K562 (cell line): ENCODE measurements around the gene UTP15. TPM values are rescaled to one million over a fixed set of nuclear protein-coding genes. Genes with fewer than 3 reads are reported as not detected.

ENCODE experiments used
- ATAC-seq: fragments of 200-7000 bp; cut with Tn5 transposase; 3 replicates; pipeline ENCODE4 v1.9.1; 2020; ENCODE audit warnings: moderate library complexity
- BruUV-seq: library from RNA; stranded (reverse); fragments of 400-500 nt; replicated peaks from 2 replicates; lab custom pipeline; 2021; lab: Mats Ljungman, UMichigan
- CTCF ChIA-PET: fragments of 300-600 bp; formaldehyde crosslinking; extraction: SDS; loops from one replicate; lab custom pipeline; 2021; ENCODE audit warnings: low intra/inter-chr PET ratio; lab: Yijun Ruan, JAX
- POLR2A ChIA-PET: fragments of 300-600, 350-650 bp; sonication (Branson Sonifier 250); formaldehyde crosslinking; extraction: SDS; loops from one replicate; lab custom pipeline; 2021; ENCODE audit warnings: antibody characterized with exemption, inconsistent platforms; lab: Yijun Ruan, JAX
- DNase-seq, 4 experiments: peaks; one replicate each; pipeline versions ENCODE4 v3.0.0 to v3.0.0-alpha.2; 2011 to 2018; ENCODE audit warnings: low spot score in 3 of 4, mixed read lengths in 3 of 4; ENCODE audit errors: extremely low read depth in 1 of 4
- FAIRE-seq: peaks from 2 replicates; lab custom pipeline; 2011; peaks lifted over from hg19 to GRCh38; lab: Jason Lieb, UNC
- H2AFZ ChIP-seq: 2 replicates; pipeline ENCODE4 v1.6.0; 2011; ENCODE audit warnings: low read depth, low read length, control low read depth, inconsistent platforms
- H3K27ac ChIP-seq: fragments of 200-600 bp; 3 replicates; pipeline ENCODE4 v1.8.0; 2011; ENCODE audit warnings: low read depth, mild to moderate bottlenecking, control low read depth, inconsistent platforms, low read length, moderate library complexity, mixed read lengths; ENCODE audit errors: extremely low read depth
- H3K27me3 ChIP-seq, 2 experiments: fragments of 300-600 bp in 1 of 2; 2 replicates in 1 of 2; 3 replicates in 1 of 2; pipeline versions ENCODE4 v1.6.0 to v1.8.0; 2011; ENCODE audit warnings: inconsistent platforms in 2 of 2, low read length in 2 of 2, mild to moderate bottlenecking in 1 of 2, mixed read lengths in 1 of 2, moderate library complexity in 1 of 2; ENCODE audit not compliant: control insufficient read depth in 2 of 2, insufficient read depth in 2 of 2
- H3K36me3 ChIP-seq: fragments of 300-600 bp; 3 replicates; pipeline ENCODE4 v1.8.0; 2011; ENCODE audit warnings: mild to moderate bottlenecking, low read length, inconsistent platforms; ENCODE audit not compliant: control insufficient read depth, insufficient read depth
- H3K4me1 ChIP-seq, 2 experiments: fragments of 200-600 bp in 1 of 2; replicated peaks in 1 of 2; 2 replicates in 1 of 2; 3 replicates in 1 of 2; pipeline versions ENCODE4 v1.5.1 to v1.8.0; 2011; ENCODE audit warnings: inconsistent platforms in 2 of 2, low read length in 2 of 2, mild to moderate bottlenecking in 1 of 2, mixed read lengths in 1 of 2, moderate library complexity in 1 of 2; ENCODE audit not compliant: control insufficient read depth in 2 of 2, insufficient read depth in 2 of 2
- H3K4me2 ChIP-seq: 2 replicates; pipeline ENCODE4 v1.6.1; 2011; ENCODE audit warnings: low read length, control low read depth, inconsistent platforms, mixed read lengths; ENCODE audit not compliant: insufficient read depth
- H3K4me3 ChIP-seq: fragments of 200-600 bp; sonication (generic), shearing (Covaris generic); 2 replicates; pipeline ENCODE4 v1.5.1; 2016; ENCODE audit warnings: control low read depth, inconsistent platforms
- H3K79me2 ChIP-seq: fragments of 200-600 bp; 3 replicates; pipeline ENCODE4 v1.8.0; 2011; ENCODE audit warnings: low read length, inconsistent platforms; ENCODE audit not compliant: control insufficient read depth, insufficient read depth
- H3K9ac ChIP-seq, 2 experiments: 2 replicates each; pipeline versions ENCODE4 v1.6.0 to v1.6.1; 2011; ENCODE audit warnings: low read depth in 2 of 2, low read length in 2 of 2, control low read depth in 1 of 2, inconsistent platforms in 1 of 2, mild to moderate bottlenecking in 1 of 2, mixed read lengths in 1 of 2; ENCODE audit not compliant: insufficient read depth in 1 of 2
- H3K9me1 ChIP-seq: one replicate; pipeline ENCODE4 v1.6.0; 2011; ENCODE audit warnings: inconsistent platforms, mild to moderate bottlenecking, low read length, moderate library complexity; ENCODE audit not compliant: control insufficient read depth, insufficient read depth
- H3K9me3 ChIP-seq: replicated peaks from 2 replicates; pipeline ENCODE4 v1.5.1; 2011; ENCODE audit warnings: low read depth, low read length, inconsistent platforms; ENCODE audit not compliant: control insufficient read depth, insufficient read depth
- H4K20me1 ChIP-seq: replicated peaks from 2 replicates; pipeline ENCODE4 v1.6.1; 2011; ENCODE audit warnings: low read length, inconsistent platforms, mixed read lengths; ENCODE audit not compliant: control insufficient read depth, insufficient read depth
- DDX20 ChIP-seq: fragments of 450-650 bp; IDR thresholded peaks from 2 replicates; pipeline ENCODE4 v1.6.1; 2016; ENCODE audit warnings: missing genetic modification characterization, low read depth, mild to moderate bottlenecking, missing compliant biosample characterization, moderate library complexity
- GATA2 ChIP-seq: sonication (generic); formaldehyde crosslinking; IDR thresholded peaks from 2 replicates; pipeline ENCODE4 v1.4.0; 2020; ENCODE audit warnings: mild to moderate bottlenecking, missing genetic modification reagents
- LARP7 ChIP-seq: fragments of 450-650 bp; IDR thresholded peaks from 2 replicates; pipeline ENCODE4 v1.6.1; 2016
- MTA3 ChIP-seq: fragments of 450-650 bp; formaldehyde crosslinking; IDR thresholded peaks from 2 replicates; pipeline ENCODE4 v1.6.1; 2017; ENCODE audit warnings: mild to moderate bottlenecking, borderline replicate concordance
- NCOR1 ChIP-seq: fragments of 450-650 bp; IDR thresholded peaks from 2 replicates; pipeline ENCODE4 v1.6.1; 2016; ENCODE audit warnings: mild to moderate bottlenecking, moderate library complexity
- NELFE ChIP-seq: IDR thresholded peaks from 2 replicates; pipeline ENCODE4 v1.6.1; 2011; ENCODE audit warnings: mild to moderate bottlenecking; ENCODE audit not compliant: insufficient read depth, insufficient read length
- PRDM10 ChIP-seq: fragments of 450-650 bp; IDR thresholded peaks from 2 replicates; pipeline ENCODE4 v1.6.1; 2018; ENCODE audit not compliant: partially characterized antibody
- RBFOX2 ChIP-seq: fragments of 200-400 bp; formaldehyde crosslinking; IDR thresholded peaks from 2 replicates; pipeline ENCODE4 v1.6.1; 2017; ENCODE audit warnings: low read depth, mild to moderate bottlenecking, low read length, moderate library complexity
- ZFPM2 ChIP-seq: fragments of 250-450 bp; sonication (Bioruptor Pico); IDR thresholded peaks from 2 replicates; pipeline ENCODE4 v1.5.1; 2022; ENCODE audit warnings: mild to moderate bottlenecking
- ZNF24 ChIP-seq: fragments of 450-650 bp; IDR thresholded peaks from 2 replicates; pipeline ENCODE4 v1.6.1; 2016
- WGBS: fragments of 100-300 bp; shearing (Covaris generic); methylation state at CpG from one replicate; pipeline ENCODE4 v1.1.6; 2016; ENCODE audit warnings: low coverage, mixed read lengths; ENCODE audit not compliant: insufficient coverage; ENCODE audit errors: missing lambda C conversion rate; 5-methylcytosine and 5-hydroxymethylcytosine counted together
- in situ Hi-C: fragments of 300-500 bp; cut with MboI; formaldehyde crosslinking; loops from 4 replicates; pipeline ENCODE4 v1.15.0; 2018; ENCODE audit warnings: inconsistent platforms, mixed read lengths
- intact Hi-C: fragments of 100-400 bp; cut with micrococcal nuclease; formaldehyde crosslinking; loops from 2 replicates; pipeline ENCODE4 v1.14.2; 2022
- polyA plus RNA-seq, 8 experiments: library from polyadenylated mRNA; depleted of rRNA in 4 of 8; stranded (reverse) in 5 of 8; unstranded in 3 of 8; fragments of >200 nt; fragmentation: Nextera tagmentation in 2 of 8; fragmentation: Illumina TruSeq in 1 of 8; extraction: Ambion mirVana in 2 of 8; extraction: Trizol in 1 of 8; gene quantifications; 2 replicates each; pipeline versions ENCODE4 v1.2.1 to v1.2.3, GENCODE V29; 2011 to 2014; ENCODE audit warnings: inconsistent platforms in 1 of 8, missing spikeins in 1 of 8
- total RNA-seq, 7 experiments: library from RNA; depleted of rRNA in 6 of 7; stranded (reverse); fragments of >200 nt in 6 of 7; fragmentation: Illumina TruSeq in 2 of 7; extraction: Trizol in 2 of 7; gene quantifications; 2 replicates each; pipeline versions ENCODE4 v1.2.1 to v1.2.3, GENCODE V29; 2011 to 2021; ENCODE audit warnings: low replicate concordance in 1 of 7

Gene UTP15
- total and polyA plus RNA-seq, 9 of the 15 experiments (the other 6 are each of a cell fraction or from before 2014, with no cell fraction given): 28.1 to 49.3 (median 37.0) TPM

DNA sequence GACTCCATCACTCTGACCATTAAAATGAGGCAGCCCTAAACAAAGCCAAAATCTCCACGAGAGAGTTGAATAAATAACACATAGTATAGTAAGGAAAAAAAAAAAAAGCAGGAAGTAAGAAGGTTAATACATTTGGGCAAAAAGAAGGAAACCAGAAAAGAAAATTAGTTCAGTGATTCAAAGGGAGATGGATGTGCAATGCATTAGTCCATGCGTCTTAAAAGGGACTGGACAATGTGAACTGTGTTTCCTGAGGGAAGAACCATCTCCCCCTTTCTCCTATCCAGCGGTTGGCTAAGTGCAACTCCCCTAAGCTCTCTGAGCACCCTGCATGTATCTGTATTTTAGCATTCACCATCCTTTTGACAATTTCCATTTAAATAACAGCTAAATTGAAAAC, 1.5 kb upstream of the UTP15 start:
- H3K4me1 ChIP-seq: peaks cover 0 to 3% of the 10 kb centered on the region in 2 experiments; a peak in 2 of 5 replicates
- peak overlapping the region; percentile 90 for H3K4me3 ChIP-seq
- no TSS peak for BruUV-seq
- intact Hi-C loops (no loop called here), in situ Hi-C loops (no loop called here)
- peaks cover 62% of the 10 kb centered on the region for H3K79me2 ChIP-seq
- 8% methylated on average over 3 of the region's 3 CpGs for WGBS
- 0 out of 3 replicates have a peak, but pooled peaks have one; percentile 14 for ATAC-seq
- H3K9me1 ChIP-seq: no peaks in the 10 kb centered on the region
- peaks cover 36% of the 10 kb centered on the region for H3K36me3 ChIP-seq
- H3K9ac ChIP-seq: peak overlapping the region; percentile 22 to 96; a peak in 3 of 4 replicates
- no peak for FAIRE-seq
- TF ChIP-seq NCOR1 (no peak), RBFOX2 (no peak), ZFPM2 (CRISPR knock-in tag) (no peak), DDX20 (tag) (no peak), GATA2 (CRISPR knock-in tag) (no peak), LARP7 (0 out of 2 replicates have a peak, but pooled peaks have one; percentile 42), PRDM10 (peak; percentile 19), ZNF24 (no peak), MTA3 (no peak), NELFE (no peak)
- H3K4me2 ChIP-seq: peak overlapping the region; percentile 95
- H4K20me1 ChIP-seq: no peaks in the 10 kb centered on the region
- ChIA-PET CTCF (no interaction called here), POLR2A (interaction anchor here (0.8 to 1.3 kb wide), 4 partner anchors 9 to 82 kb away, joined by 3 to 4 read pairs (median 4); partner anchors contain the start of gene BTF3)
- peak overlapping the region; percentile 58 for H2AFZ ChIP-seq
- DNase-seq: peak in 1 of 4 experiments; percentile 12
- no peaks in the 10 kb centered on the region for H3K27me3 ChIP-seq
- peak overlapping the region; percentile 78 for H3K27ac ChIP-seq
- no peaks in the 10 kb centered on the region for H3K9me3 ChIP-seq
